Measurements from ENCODE around the gene PERP. TPM values are rescaled to one million over a fixed set of nuclear protein-coding genes. Genes with fewer than 3 reads are reported as not detected.

The PERP gene
- total RNA-seq, 1 experiment from 2014 or later, result 85.9 TPM

GRCh38 chr6:138155443-138155842, 48.2 kb upstream of the PERP start:
- no peak overlapping the region for H3K9ac ChIP-seq (ENCODE audit: low read length)
- no peak overlapping the region for H3K4me3 ChIP-seq (replicated peaks in 1 of 2; ENCODE audit: low read depth in 1 of 2, low read length in 2 of 2)
- intact Hi-C loops (cut with micrococcal nuclease), result no loop called here
- no peaks in the 10 kb centered on the region; a peak in 1 of 4 replicates for H3K9me3 ChIP-seq (ENCODE audit: control insufficient read depth in 1 of 2, insufficient read depth in 1 of 2, low read depth in 1 of 2, low read length in 2 of 2)
- H2AFZ ChIP-seq (ENCODE audit: low read depth, low read length, poor library complexity, severe bottlenecking), result no peak overlapping the region
- CTCF ChIA-PET, result no interaction called here
- H3K36me3 ChIP-seq (ENCODE audit: control insufficient read depth in 1 of 2, insufficient read depth in 2 of 2, low read length in 2 of 2), result no peaks in the 10 kb centered on the region
- H3K27ac ChIP-seq (ENCODE audit: low read depth, low read length), result no peak overlapping the region
- TF ChIP-seq RAD21 (IDR thresholded peaks at IDR 0.05; ENCODE audit: low read depth) (no peak), SP1 (IDR thresholded peaks at IDR 0.05; ENCODE audit: low read depth) (no peak), CEBPB (IDR thresholded peaks at IDR 0.05; ENCODE audit: low read depth) (no peak), REST (IDR thresholded peaks at IDR 0.05; ENCODE audit: low read depth) (no peak), POLR2A (IDR thresholded peaks at IDR 0.05; ENCODE audit: borderline replicate concordance, extremely low read depth, insufficient read depth, insufficient read length) (no peak), SRF (IDR thresholded peaks at IDR 0.05; ENCODE audit: low read depth) (no peak), CTCF (IDR thresholded peaks at IDR 0.05 in 2 of 3, conservative IDR thresholded peaks at IDR 0.05 in 1 of 3; ENCODE audit: borderline replicate concordance in 1 of 3, insufficient read depth in 1 of 3, low read depth in 2 of 3, low read length in 2 of 3) (no peak), ZBTB33 (IDR thresholded peaks at IDR 0.05; ENCODE audit: extremely low read depth, insufficient replicate concordance, low read length) (no peak), FOSL1 (IDR thresholded peaks at IDR 0.05; ENCODE audit: low read depth) (no peak), JUND (IDR thresholded peaks at IDR 0.05) (no peak), EZH2phosphoT487 (IDR thresholded peaks at IDR 0.05; ENCODE audit: borderline replicate concordance) (no peak), SIN3A (IDR thresholded peaks at IDR 0.05; ENCODE audit: low read depth) (no peak), YY1 (IDR thresholded peaks at IDR 0.05; ENCODE audit: extremely low read depth, insufficient replicate concordance, low read depth, low read length) (no peak), TCF7L2 (IDR thresholded peaks at IDR 0.05; ENCODE audit: borderline replicate concordance, extremely low read depth, insufficient read depth, insufficient read length) (no peak), ATF3 (IDR thresholded peaks at IDR 0.05) (no peak), ELF1 (IDR thresholded peaks at IDR 0.05; ENCODE audit: borderline replicate concordance, low read depth) (no peak), CBX3 (IDR thresholded peaks at IDR 0.05; ENCODE audit: low read depth) (no peak)
- H3K4me2 ChIP-seq (ENCODE audit: low read length), result no peak overlapping the region
- no peaks in the 10 kb centered on the region for H4K20me1 ChIP-seq (ENCODE audit: insufficient read depth)
- DNase-seq (ENCODE audit: low read depth, low spot score), result no peak
- H3K9me2 ChIP-seq (ENCODE audit: insufficient read depth), result no peaks in the 10 kb centered on the region
- no peaks in the 10 kb centered on the region for H3K4me1 ChIP-seq (ENCODE audit: control insufficient read depth in 1 of 2, insufficient read depth in 2 of 2, low read length in 2 of 2)
- ATAC-seq, result no peak
- no peaks in the 10 kb centered on the region for H3K27me3 ChIP-seq (ENCODE audit: insufficient read depth, low read length)
- RAD21 ChIA-PET (ENCODE audit: low non-redundant PET in 1 of 2, low total read pairs in 2 of 2, uncharacterized antibody in 2 of 2, unreplicated experiment in 2 of 2), result no interaction called here
- POLR2A ChIA-PET, result no interaction called here
- H3K79me2 ChIP-seq (ENCODE audit: insufficient read depth, low read length), result no peaks in the 10 kb centered on the region
- BruUV-seq (replicated peaks), result no TSS peak

Measured in HCT116 (cell line).